Measurements from ENCODE around the gene RUVBL2. TPM values are rescaled to one million over a fixed set of nuclear protein-coding genes. Genes with fewer than 3 reads are reported as not detected.

RUVBL2 gene
- total and polyA plus RNA-seq, 2 of the 4 experiments (the other 2 are of a cell fraction), result 196 to 391 TPM

DNA sequence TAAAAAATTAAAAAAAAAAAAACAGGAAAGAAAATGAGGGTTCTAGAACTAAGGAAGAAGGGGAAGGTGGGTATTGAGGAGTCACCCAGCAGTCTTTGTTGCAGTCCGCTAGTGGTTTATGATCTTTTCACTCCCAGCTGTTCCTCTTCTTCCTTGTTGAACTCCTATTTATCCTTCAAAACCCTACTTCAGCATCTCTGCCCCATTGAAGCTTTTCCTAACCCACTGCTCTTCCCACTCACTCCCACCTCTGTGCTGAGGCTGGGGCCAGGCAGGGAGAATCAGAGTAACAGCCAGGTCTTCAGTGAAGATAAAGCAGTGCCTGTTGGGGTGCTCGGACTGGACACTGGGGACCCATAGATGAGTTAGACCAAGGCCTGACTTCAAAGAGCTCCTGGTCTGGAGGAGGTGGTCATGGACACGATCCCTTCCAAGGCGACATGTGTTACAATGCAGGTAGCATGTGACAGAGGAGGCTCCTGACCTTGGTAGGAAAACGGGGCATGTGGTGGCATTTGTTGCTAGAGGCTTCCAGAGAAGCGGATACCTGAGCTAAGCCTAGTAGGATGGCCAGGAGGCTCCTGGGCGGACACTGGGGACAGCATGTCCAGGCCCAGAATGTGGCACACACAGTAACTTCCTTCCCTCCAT, 11.4 kb downstream of the RUVBL2 start:
- no peak overlapping the region for H3K23ac ChIP-seq (ENCODE audit: low read depth, low read length)
- intact Hi-C loops (cut with micrococcal nuclease) (no loop called here), in situ Hi-C loops (cut with MboI; ENCODE audit: low sequenced_read_pairs) (no loop called here), dilution Hi-C loops (cut with HindIII; ENCODE audit: low sequenced_read_pairs, unreplicated experiment) (no loop called here)
- no CpG with 5 or more reads among the region's 7 CpGs for WGBS, 2 experiments (ENCODE audit: extremely low coverage in 2 of 2, insufficient read length in 1 of 2)
- no peaks in the 10 kb centered on the region for H4K20me1 ChIP-seq (ENCODE audit: insufficient read depth, low read length)
- peaks cover 44% of the 10 kb centered on the region for H3K36me3 ChIP-seq (ENCODE audit: control insufficient read depth, insufficient read depth, low read length)
- peaks cover 2% of the 10 kb centered on the region; the same call in 1 of the 2 replicates for H3K9me1 ChIP-seq (ENCODE audit: insufficient read depth, low read length)
- no peak overlapping the region for H3K9ac ChIP-seq (ENCODE audit: low read depth, low read length)
- no TSS peak for BruUV-seq (replicated peaks)
- ChIA-PET POLR2A (ENCODE audit: unreplicated experiment) (no interaction called here), CTCF (interaction anchor here (1.9 kb wide), 1 partner anchor 12 kb away, joined by 5 read pairs; the partner anchor contains the start of genes GYS1 and RUVBL2)
- H3K4me3 ChIP-seq (ENCODE audit: insufficient read depth, low read depth, low read length), result no peak overlapping the region
- no peak overlapping the region for H3K27ac ChIP-seq (ENCODE audit: insufficient read depth, low read length)
- H2AK5ac ChIP-seq (ENCODE audit: low read depth, low read length), result no peak overlapping the region
- DNase-seq, result no peak
- no peak overlapping the region for H2BK5ac ChIP-seq (ENCODE audit: low read depth, low read length, poor library complexity, severe bottlenecking)
- no peak overlapping the region for H3K18ac ChIP-seq (ENCODE audit: low read depth, low read length)
- H2BK20ac ChIP-seq (ENCODE audit: low read depth, low read length), result no peak overlapping the region
- no peak for TF ChIP-seq CEBPB (IDR thresholded peaks at IDR 0.05; ENCODE audit: low read depth, low read length)
- no peak for TF ChIP-seq MXI1 (IDR thresholded peaks at IDR 0.05; ENCODE audit: borderline replicate concordance, low read depth, low read length)
- TF ChIP-seq POLR2A (IDR thresholded peaks at IDR 0.05; ENCODE audit: low read depth, low read length), result no peak
- TF ChIP-seq, protein P1, sequence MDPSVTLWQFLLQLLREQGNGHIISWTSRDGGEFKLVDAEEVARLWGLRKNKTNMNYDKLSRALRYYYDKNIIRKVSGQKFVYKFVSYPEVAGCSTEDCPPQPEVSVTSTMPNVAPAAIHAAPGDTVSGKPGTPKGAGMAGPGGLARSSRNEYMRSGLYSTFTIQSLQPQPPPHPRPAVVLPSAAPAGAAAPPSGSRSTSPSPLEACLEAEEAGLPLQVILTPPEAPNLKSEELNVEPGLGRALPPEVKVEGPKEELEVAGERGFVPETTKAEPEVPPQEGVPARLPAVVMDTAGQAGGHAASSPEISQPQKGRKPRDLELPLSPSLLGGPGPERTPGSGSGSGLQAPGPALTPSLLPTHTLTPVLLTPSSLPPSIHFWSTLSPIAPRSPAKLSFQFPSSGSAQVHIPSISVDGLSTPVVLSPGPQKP (IDR thresholded peaks at IDR 0.05; ENCODE audit: borderline replicate concordance, low read depth, low read length), result no peak
- TF ChIP-seq RCOR1 (IDR thresholded peaks at IDR 0.05; ENCODE audit: insufficient replicate concordance, low read length), result no peak
- no peak for TF ChIP-seq MAZ (IDR thresholded peaks at IDR 0.05; ENCODE audit: borderline replicate concordance, low read depth, low read length)
- no peak for TF ChIP-seq NFE2L2 (IDR thresholded peaks at IDR 0.05; ENCODE audit: low read depth, low read length)
- no peak for TF ChIP-seq USF2 (IDR thresholded peaks at IDR 0.05; ENCODE audit: low read depth, low read length)
- no peak for TF ChIP-seq RFX5 (IDR thresholded peaks at IDR 0.05; ENCODE audit: low read depth, low read length)
- no peak for TF ChIP-seq CHD1 (IDR thresholded peaks at IDR 0.05; ENCODE audit: low read depth, low read length)
- TF ChIP-seq CTCF (conservative IDR thresholded peaks at IDR 0.05; ENCODE audit: low read depth, low read length), result no peak
- TF ChIP-seq SMC3 (IDR thresholded peaks at IDR 0.05; ENCODE audit: low read depth, low read length), result no peak
- no peak for TF ChIP-seq RAD21 (IDR thresholded peaks at IDR 0.05; ENCODE audit: low read length)
- TF ChIP-seq FOS (IDR thresholded peaks at IDR 0.05; ENCODE audit: low read depth, low read length), result no peak
- no peak for TF ChIP-seq BHLHE40 (IDR thresholded peaks at IDR 0.05; ENCODE audit: low read depth, low read length)
- no peak for TF ChIP-seq MAFK (IDR thresholded peaks at IDR 0.05; ENCODE audit: low read depth, low read length)
- no peaks in the 10 kb centered on the region for H3K27me3 ChIP-seq (ENCODE audit: control insufficient read depth, insufficient read depth, low read length)
- no peak overlapping the region for H3K4ac ChIP-seq (ENCODE audit: low read depth, low read length)
- H2AFZ ChIP-seq (replicated peaks; ENCODE audit: low read length, poor library complexity), result no peak overlapping the region
- no peak overlapping the region for H4K5ac ChIP-seq (ENCODE audit: low read depth, low read length)
- no peak overlapping the region for H3K56ac ChIP-seq (ENCODE audit: extremely low read depth, insufficient read depth, low read length)
- H3K4me2 ChIP-seq (ENCODE audit: low read depth, low read length), result no peak overlapping the region
- no peak for ATAC-seq (ENCODE audit: low read depth)
- H2AK9ac ChIP-seq (replicated peaks; ENCODE audit: low read depth, low read length, poor library complexity), result no peak overlapping the region
- no peaks in the 10 kb centered on the region for H3K4me1 ChIP-seq (ENCODE audit: control insufficient read depth, insufficient read depth, low read length)
- no peak overlapping the region for H2BK120ac ChIP-seq (ENCODE audit: low read depth, low read length)
- H2BK15ac ChIP-seq (ENCODE audit: low read depth, low read length), result no peak overlapping the region
- peaks cover 0 to 19% of the 10 kb centered on the region in 2 experiments; a peak in 3 of 4 replicates for H3K79me1 ChIP-seq (ENCODE audit: low read depth in 1 of 2, low read length in 2 of 2)
- no peak overlapping the region for H4K91ac ChIP-seq (ENCODE audit: insufficient read depth, low read depth, low read length)
- H4K8ac ChIP-seq (ENCODE audit: low read depth in 2 of 2, low read length in 2 of 2), result no peak overlapping the region
- H3K9me3 ChIP-seq (ENCODE audit: control insufficient read depth, insufficient read depth, low read length), result no peaks in the 10 kb centered on the region
- no peak overlapping the region for H3K14ac ChIP-seq (replicated peaks; ENCODE audit: low read depth, low read length)

Data from IMR-90 (cell line).